IPS-11a (cell line): ENCODE data around the gene UST.
"Not testable (repeated sequence)": the region's sequence is repeated elsewhere in the genome, so short reads cannot be mapped to it uniquely, and the experiment has no call there.

Experiments used
- H3K4me3 ChIP-seq: one replicate; pipeline ENCODE4 v1.5.1; 2013; ENCODE audit warnings: low read depth, low read length, control low read depth

The UST gene

GRCh38 chr6:148831064-148831463 lies 84.2 kb downstream of the UST start:
- no peak overlapping the region for H3K4me3 ChIP-seq

- no peak overlapping the region for H3K4me3 ChIP-seq
Observed at GRCh38 chr6:148831531-148831930, 84.7 kb downstream of the UST start.

- H3K4me3 ChIP-seq: no peak overlapping the region
Observed at GRCh38 chr6:148835920-148836441, 89.2 kb downstream of the UST start.

GRCh38 chr6:148836751-148837150 lies 89.9 kb downstream of the UST start:
- no peak overlapping the region for H3K4me3 ChIP-seq

GRCh38 chr6:148837941-148838340 lies 91.1 kb downstream of the UST start:
- no peak overlapping the region for H3K4me3 ChIP-seq

GRCh38 chr6:148839044-148839443 lies 92.2 kb downstream of the UST start:
- no peak overlapping the region for H3K4me3 ChIP-seq

GRCh38 chr6:148840256-148840655 lies 93.4 kb downstream of the UST start:
- no peak overlapping the region for H3K4me3 ChIP-seq

- H3K4me3 ChIP-seq: no peak overlapping the region
Observed at GRCh38 chr6:148842296-148843019, 95.6 kb downstream of the UST start.

GRCh38 chr6:148845464-148845863 lies 98.6 kb downstream of the UST start:
- H3K4me3 ChIP-seq: no peak overlapping the region

- H3K4me3 ChIP-seq: no peak overlapping the region
Observed at GRCh38 chr6:148846778-148847761, 100.2 kb downstream of the UST start.

GRCh38 chr6:148848915-148849314 lies 102.1 kb downstream of the UST start:
- no peak overlapping the region for H3K4me3 ChIP-seq

GRCh38 chr6:148849449-148849848 lies 102.6 kb downstream of the UST start:
- H3K4me3 ChIP-seq: not testable (repeated sequence)

GRCh38 chr6:148850964-148851363 lies 104.1 kb downstream of the UST start:
- no peak overlapping the region for H3K4me3 ChIP-seq

- no peak overlapping the region for H3K4me3 ChIP-seq
Observed at GRCh38 chr6:148851683-148852556, 105.1 kb downstream of the UST start.

GRCh38 chr6:148852688-148853087 lies 105.9 kb downstream of the UST start:
- H3K4me3 ChIP-seq: no peak overlapping the region

GRCh38 chr6:148853113-148853512 lies 106.3 kb downstream of the UST start:
- not testable (repeated sequence) for H3K4me3 ChIP-seq

- H3K4me3 ChIP-seq: no peak overlapping the region
Observed at GRCh38 chr6:148854096-148854495, 107.3 kb downstream of the UST start.

- no peak overlapping the region for H3K4me3 ChIP-seq
Observed at GRCh38 chr6:148854992-148855391, 108.2 kb downstream of the UST start.

GRCh38 chr6:148855744-148856143 lies 108.9 kb downstream of the UST start:
- no peak overlapping the region for H3K4me3 ChIP-seq

- H3K4me3 ChIP-seq: no peak overlapping the region
Observed at GRCh38 chr6:148857798-148858390, 111.1 kb downstream of the UST start.
